GM12865 (cell line): ENCODE results near the gene RBM18.

Source experiments
- DNase-seq: peaks from one replicate; pipeline ENCODE4 v3.0.0; 2010; ENCODE audit warnings: low read depth
- H3K4me3 ChIP-seq: 2 replicates; pipeline ENCODE4 v1.5.1; 2011; ENCODE audit warnings: mild to moderate bottlenecking, low read depth, low read length, control low read depth
- TF ChIP-seq, protein P1 (sequence below): IDR thresholded peaks from 2 replicates; pipeline ENCODE4 v1.5.1; 2011; ENCODE audit warnings: low read length, control low read depth, low read depth, inconsistent platforms; ENCODE audit not compliant: insufficient read depth; ENCODE audit errors: missing control alignments

RBM18 gene

DNA sequence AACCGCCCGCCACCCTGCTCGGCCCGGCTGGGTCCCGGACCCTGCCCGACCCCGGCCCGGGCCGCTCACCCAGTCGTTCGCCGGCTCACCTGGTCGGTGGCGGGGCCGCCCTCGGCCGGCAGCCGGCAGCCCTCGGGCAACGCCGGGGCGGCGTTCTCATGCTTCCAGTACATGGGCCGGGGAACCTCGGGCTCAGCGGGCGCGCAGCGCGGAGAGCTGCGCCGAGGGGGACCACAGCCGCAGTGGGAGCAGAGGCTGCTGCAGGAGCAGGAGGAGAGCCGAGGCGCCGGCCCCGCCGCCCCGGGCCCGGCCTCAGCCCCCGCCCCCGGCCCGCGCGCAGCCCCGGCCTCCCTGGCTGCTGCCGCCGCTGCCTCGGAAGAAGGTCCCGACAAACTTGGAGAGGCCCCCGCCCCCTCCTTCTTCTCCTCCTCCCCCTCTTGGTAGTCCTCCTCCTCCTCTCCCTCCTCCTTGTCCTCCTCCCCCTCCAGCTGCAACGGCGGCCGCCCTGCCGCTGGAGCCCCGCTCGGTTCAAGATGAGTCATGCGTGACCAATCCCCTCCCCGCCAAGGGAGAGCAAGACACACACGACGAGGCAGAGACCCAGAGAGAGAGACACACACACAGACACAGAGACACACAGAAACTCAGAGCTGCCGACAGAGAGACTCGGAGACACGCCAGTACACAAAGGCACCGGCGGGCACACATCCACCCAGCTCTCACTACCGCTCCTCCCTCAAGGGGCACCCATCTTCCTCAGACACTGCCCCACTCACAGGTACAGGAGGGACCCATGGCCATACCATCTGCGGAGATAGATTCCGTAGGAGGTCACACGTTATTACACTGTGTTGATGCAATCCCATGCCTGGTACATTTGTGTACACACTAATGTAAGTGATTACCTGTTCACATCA, 35.8 kb downstream of the RBM18 start, which contains the start of gene LHX6:
Gene LHX6, minus strand, starts transcription at position 390 of the 917 bp plus-strand sequence. Its CDS starts 217 bp downstream, at position 173.
- DNase-seq = no peak
- no peak within 1 kb of the TSS for H3K4me3 ChIP-seq
- TF ChIP-seq, protein P1, sequence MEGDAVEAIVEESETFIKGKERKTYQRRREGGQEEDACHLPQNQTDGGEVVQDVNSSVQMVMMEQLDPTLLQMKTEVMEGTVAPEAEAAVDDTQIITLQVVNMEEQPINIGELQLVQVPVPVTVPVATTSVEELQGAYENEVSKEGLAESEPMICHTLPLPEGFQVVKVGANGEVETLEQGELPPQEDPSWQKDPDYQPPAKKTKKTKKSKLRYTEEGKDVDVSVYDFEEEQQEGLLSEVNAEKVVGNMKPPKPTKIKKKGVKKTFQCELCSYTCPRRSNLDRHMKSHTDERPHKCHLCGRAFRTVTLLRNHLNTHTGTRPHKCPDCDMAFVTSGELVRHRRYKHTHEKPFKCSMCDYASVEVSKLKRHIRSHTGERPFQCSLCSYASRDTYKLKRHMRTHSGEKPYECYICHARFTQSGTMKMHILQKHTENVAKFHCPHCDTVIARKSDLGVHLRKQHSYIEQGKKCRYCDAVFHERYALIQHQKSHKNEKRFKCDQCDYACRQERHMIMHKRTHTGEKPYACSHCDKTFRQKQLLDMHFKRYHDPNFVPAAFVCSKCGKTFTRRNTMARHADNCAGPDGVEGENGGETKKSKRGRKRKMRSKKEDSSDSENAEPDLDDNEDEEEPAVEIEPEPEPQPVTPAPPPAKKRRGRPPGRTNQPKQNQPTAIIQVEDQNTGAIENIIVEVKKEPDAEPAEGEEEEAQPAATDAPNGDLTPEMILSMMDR = no peak

DNA sequence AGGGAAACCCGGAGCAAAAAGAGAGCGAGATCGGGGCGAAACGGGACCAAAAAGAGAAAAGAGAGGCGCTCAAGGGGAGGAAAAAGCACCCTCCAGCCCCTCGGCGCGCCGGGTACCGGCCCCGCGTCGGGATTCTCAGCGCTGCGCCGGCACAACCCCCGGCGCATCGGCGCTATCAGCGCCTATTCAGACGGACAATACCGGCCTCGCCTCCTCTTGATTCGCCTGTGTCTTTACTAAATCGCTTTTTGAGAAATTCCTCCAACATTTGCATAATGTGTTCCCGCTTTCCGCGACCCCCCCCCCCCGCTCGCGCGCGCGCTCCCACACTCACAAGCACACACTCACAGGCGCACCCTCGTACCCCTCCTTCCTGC, 36.5 kb downstream of the RBM18 start:
- TF ChIP-seq, protein P1 = no peak
- no peak for DNase-seq

DNA sequence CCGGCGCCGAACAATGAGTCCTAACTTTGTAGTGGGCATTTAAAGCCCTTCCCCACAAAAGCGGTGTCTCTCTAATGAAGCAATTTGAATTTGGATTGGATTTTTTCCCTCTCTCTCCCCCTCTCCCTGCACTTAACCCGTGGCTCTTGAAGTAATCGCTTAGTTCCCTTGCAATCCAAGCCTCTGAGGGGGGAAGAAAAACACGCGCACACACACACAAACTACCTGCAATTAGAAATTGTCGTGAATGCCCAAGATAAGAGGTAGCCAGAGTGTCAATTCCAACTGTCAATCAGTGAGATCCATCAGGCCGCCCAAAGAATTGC, 37.1 kb downstream of the RBM18 start:
- no peak for DNase-seq
- H3K4me3 ChIP-seq = no peak overlapping the region
- TF ChIP-seq, protein P1 = no peak

More for the DNA sequence above, 36.5 kb downstream of the RBM18 start:
- no peak overlapping the region for H3K4me3 ChIP-seq

DNA sequence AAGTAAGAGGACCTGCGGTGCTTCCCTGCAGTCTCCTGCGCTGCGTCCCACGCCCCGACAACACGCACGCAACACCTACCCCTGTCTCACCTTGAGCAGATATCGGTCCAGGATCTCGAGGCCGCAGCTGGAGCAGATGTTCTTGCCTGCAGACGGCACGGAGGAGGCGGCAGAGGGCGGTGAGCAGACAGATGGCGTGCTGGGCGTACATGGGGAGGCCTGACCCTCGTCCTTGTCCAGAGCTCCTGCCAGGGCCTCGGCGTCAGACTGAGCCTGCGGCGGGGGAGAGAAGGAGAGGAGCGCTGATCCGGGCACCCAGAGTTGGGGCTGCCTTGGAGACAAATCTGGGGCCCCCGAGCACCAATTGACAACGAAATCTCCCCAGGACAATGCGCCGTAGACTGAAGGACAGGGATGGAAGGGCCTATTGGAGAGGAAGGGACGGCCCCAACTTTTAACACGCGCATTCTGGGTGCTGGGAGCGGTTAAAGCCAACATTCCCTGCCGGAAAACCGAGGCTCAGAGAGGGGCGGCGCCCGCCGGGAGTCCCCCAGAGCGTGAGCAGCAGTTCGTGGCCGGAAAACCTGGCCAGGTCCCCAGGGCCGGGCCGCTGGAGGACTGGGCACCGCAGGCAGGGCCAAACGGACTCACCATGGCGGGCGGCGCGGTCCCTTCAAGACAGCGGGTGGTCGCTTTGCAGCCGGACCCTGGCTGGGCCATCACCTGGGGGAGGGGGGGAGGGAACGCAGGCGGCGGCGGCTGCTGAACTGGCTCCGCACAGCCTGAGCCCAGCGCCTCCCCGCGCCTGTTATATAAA, 37.7 kb downstream of the RBM18 start:
- no peak for DNase-seq
- TF ChIP-seq, protein P1 = no peak
- no peak overlapping the region for H3K4me3 ChIP-seq

DNA sequence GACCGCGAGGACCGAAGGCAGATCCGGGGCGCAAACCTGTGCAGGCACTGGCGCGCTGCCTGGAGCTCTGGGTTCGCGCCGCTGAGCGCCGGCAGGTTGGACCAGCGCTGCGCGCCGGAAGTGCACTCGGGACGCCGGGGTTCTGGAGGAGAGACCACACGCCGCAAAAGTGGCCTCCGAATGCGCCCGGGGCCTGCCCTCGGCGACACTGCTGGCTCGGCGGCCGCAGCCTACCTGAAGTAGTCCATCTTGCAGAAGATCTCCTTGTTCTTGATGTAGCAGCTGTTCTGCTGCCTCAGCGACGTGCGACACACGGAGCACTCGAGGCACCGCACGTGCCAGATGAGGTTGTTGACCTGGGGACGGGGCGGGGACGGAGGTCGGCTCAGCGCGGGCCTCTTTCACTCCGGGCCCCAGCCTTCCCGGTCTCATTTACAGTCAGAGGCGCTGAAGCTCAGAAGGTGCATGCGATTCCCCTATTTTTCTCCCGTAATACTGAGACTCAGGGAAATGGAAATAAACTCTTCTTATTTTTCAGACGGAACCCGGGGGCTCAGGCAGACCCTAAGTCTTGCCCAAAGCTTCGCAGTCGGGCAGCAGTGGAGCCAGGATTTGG, 38.4 kb downstream of the RBM18 start:
- H3K4me3 ChIP-seq = no peak overlapping the region
- TF ChIP-seq, protein P1 = no peak
- no peak for DNase-seq

DNA sequence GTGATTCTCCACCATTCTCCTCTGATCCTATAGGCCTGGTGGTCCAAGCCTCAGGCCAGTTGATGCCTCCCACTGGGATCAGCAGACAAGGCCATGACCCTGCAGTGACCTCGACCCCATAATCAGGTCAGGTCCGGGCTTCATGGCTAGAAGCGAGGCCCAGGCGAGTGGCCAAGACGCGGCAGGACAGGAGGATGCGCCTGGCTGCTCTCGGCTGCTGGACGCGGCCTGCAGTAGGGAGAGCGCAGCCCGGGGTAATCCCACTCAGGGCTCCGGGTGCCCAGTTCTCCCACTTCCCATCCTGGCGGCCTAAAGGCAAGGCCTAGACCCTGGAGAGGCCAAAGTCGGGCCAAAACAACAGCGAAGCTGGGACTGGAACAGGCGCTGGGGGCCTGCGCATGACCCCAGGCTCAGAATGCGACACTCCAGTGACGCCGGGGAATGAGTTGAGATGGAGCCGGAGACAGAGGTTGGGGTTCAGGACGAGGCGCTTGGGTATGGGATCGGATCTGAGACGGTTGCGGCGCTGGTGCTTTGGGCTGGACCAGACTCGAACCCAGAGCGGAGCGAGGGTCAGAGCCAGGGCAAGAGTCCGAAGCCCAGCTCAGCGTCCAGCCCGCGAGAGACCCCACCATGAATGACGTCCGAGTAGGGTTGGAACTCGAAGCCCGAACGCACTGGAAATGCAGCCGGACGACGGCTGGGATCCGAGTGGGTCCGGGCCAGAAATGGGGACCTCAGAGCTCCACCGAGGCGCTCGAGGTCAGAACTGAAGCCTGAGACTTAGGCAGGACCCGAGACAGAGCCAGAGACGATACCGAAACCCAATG, 39.1 kb downstream of the RBM18 start:
- H3K4me3 ChIP-seq = no peak overlapping the region
- DNase-seq = no peak
- TF ChIP-seq, protein P1 = no peak
